HG03378 (cell line): ENCODE measurements around the gene DENND2A.
"Not testable (repeated sequence)": the region's sequence is repeated elsewhere in the genome, so short reads cannot be mapped to it uniquely, and the experiment has no call there.

Source experiments
- ATAC-seq: cut with Tn5 transposase; IDR thresholded peaks from one replicate; pipeline ENCODE4 v1.9.1; 2021; ENCODE audit warnings: mild to moderate bottlenecking, moderate library complexity; ENCODE audit not compliant: unreplicated experiment

The DENND2A gene

DNA sequence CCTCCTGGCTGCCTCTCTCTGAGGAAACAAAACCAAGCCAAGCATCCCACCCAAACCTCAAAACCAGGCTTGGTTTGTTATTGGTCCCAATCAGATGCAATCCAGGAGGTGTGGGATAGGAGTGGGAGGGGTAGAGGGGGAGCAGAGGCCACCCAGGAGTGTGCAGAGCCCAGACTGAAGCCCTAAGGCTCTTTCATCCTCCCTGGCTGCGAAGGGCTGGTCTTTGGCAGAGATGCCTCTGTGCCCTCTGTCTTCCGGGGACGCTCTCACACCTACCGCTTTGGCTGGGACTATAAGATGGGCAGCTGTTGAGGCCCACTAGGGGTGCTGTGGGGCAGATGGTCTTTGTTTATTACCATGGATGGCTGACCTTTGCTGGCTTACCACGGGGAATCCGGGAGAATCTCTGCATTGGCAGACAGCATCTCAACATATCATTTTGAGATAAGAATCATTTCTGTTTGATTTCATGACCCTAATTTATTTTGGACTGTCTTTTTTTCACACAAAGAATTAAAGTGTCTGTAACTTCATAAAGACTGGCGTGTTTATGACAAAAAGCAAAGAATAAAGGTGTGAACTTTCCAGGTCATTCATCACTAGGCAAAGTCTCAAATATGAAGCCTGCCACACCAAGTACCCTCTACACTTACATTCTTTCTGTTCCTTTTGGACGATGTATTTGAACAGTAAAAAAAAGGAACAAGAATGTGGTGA, 6.5 kb upstream of the DENND2A start:
- ATAC-seq = peak; percentile 89

DNA sequence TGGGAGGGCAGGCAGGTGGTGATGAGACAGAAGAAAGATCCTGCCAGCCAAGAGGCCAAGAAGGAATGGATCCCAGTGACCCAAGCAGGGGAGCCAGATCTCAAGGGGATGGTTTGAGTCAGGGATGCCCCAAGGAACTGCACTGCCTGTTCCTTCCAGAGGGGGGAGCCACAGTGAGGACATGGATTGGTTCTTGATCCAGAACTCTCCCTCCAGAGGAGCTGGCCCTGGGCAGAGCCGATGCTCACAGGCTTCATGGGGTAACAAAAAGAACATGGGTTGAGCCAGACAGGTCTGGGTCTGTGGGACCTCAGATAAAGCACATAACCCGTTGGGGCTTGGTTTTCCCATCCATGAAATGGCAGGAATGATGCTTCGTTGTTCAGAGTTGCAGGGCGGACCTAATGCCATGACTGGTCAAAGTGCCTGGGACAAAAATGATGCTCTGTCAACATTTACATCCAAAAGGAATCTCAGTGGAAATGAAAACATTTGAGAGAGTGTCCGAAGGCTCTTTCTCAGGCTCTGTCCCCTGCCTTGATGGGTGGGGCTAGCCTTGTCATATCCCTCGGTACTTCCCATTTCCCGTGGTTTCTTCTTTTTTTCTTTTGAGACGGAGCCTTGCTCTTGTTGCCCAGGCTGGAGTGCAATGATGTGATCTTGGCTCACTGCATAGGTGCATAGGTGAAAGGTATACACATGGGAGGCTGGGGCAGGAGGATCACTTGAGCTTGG, 4.7 kb upstream of the DENND2A start:
- ATAC-seq = no peak

DNA sequence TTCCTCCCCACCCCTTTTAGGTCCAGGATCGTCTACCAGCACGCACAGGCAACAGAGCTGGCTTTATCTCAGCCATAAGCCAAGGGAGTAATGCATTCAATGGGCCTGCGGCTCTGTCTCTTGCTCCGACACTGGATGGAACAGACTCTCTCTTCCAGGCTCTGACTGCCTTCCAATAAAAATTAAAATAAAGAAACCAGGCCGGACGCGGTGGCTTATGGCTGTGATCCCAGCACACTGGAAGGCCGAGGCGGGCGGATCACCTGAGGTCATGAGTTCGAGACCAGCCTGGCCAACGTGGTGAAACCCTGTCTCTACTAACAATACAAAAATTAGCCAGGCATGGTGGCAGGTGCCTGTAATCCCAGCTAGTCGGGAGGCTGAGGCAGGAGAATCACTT, 4.1 kb upstream of the DENND2A start:
- ATAC-seq = not testable (repeated sequence)

DNA sequence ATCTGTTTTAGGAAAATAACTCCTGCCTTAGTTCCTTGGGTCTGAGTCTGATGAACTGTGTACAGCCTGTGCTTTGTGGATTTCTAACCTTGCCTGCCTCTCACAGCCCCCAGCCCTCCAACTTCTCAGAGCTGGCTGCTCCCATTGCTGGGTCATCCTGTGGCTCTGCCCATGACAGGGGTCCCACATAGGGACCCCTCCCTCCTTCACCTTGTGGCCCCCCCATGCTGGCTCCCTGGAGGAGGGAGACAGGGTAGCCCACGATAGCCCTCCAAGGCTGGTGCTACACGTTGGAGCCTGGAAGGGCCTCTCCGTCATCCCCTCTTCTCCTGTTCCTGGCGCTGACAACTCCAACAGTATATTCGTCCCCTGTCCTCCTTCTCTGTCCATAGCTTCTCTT, 2.8 kb upstream of the DENND2A start:
- ATAC-seq = no peak

DNA sequence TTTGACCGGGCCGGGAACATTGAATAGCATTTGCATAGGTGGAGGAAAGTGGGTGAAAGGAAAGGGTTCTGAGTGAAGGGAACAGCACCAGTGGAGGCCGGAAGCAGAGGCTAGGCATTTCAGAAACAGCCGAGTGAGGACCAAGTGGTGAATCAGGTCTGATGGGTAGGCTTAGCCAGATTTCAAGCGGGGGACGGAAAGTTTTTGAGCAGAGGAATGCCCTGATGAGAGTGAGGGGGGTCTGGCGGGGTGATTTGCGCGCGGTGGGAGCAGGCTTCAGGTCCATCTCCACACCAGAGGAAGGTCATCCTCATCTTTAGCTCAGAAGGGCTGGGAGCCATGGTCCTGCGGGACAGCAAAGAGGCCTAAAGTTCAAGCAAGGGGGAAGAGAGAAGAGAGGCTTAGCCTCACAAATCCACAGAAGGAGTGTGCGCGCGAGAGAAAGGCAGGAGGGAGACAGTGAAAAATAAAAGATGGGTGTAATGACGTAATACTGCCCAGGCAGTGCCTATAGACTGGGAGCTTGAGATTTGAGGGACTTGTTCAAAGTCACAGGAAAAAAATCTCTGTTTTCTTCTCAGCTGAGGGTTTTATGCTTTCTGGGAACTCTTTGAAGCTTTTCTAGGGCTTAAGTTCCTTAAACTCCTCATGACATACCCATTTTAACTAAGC, 1.0 kb upstream of the DENND2A start:
- no peak for ATAC-seq

DNA sequence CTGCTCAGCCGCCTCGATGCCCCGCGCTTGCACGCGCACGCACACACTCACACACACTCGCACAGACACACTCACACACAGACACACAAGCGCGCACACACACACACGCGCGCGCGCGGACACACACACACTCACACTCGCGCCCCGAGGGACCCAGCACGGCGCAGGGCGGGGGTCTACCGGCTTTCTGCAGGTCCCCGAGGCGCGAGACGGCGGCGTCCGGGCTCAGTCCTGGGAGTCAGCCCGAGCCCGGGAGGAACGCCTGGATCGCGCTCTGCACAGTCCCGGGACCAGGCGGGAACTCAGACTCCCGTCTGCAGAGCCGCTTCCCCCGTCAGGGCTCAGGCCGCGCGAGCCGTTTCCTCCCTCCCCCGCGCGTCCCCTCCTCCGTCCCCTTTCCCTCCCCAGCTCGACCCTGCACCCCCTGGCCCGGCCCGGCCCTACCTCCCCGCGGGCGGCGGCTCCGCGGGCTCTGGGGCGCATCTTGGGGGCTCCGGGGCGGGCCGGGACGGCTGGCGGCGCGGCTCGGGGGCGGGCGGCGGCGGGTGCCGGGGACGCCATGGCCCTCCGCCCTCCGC, 464 bp downstream of the DENND2A start:
- ATAC-seq = no peak

DNA sequence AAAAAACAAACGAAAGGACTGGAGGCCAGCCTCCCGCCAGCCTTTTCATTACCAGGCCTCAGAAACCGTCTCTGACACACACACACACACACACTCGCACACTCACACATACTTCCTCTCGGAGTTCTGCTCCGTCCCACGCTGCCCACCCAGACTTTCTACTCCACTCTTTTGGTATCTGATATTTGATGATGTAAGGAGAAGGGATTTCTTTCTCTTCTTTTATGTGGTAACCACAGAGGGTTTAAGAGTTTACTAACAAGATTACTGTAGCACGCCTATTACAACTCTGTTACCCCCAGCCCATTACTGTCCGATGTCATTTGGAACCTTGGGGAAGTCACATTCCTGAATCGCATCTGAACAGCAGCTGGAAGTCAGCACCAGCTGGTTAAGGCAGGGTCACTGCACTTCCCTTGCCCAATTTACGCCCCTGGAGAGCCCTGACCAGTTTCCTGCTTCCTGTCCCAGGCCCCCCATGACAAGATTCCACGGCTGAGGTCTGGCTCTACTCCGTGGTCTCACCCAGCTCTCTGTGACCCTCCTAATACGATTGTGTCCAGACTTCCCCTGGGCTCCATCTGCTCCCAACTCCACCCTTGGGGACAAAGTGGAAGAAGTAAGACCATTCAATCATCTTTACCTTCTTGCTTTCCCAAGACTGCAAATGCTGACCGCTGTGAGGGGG, 1.1 kb downstream of the DENND2A start:
- no peak for ATAC-seq

DNA sequence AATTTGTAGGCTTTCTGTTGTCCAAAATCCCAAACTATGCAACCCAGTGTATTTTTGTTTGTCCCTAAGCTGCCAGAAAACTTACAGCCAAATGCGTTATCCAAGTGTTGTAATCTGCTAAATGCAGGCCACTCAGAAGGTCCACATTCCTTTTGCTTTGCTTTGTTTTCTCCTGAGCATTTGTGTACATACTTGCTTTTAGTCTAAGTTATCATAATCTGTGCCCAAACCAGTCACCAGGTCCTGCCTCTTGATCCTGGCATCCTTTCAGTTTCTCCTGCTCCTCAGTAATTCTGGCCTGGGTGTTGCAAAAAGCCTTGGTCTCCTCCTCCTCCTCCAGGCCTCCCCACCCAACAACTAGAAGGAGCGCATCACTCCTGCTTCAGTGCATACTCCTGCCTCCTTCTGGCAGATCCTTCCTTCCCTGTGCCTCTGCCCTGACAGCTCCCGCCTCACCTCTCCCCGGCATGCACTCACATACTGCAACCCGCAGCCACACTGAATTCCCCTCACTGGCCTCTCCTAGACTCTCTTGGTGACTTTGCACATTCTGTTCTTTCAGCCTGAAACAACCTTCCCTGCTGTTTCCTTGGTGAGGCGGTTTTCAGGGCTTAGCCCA, 2.3 kb downstream of the DENND2A start:
- no peak for ATAC-seq

DNA sequence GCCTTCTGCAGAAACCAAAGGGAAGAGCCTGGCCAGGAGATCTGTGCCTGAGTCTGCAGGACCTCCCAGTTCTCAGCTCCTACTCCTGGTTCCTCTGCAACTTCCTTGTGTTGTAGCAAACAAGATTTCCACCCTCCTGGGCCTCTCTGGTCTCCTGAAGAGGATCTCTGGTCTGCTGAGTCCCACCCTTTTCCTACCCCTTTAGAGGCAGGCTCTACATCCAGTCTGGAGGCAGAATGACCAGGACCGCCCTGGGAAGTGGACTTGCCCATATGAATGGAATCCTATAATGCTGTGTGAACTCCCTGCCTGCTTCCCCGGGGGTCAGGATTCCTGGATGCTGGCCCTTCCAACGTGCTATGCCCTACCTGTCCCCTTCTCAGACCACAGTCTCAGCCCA, 3.2 kb downstream of the DENND2A start:
- no peak for ATAC-seq

DNA sequence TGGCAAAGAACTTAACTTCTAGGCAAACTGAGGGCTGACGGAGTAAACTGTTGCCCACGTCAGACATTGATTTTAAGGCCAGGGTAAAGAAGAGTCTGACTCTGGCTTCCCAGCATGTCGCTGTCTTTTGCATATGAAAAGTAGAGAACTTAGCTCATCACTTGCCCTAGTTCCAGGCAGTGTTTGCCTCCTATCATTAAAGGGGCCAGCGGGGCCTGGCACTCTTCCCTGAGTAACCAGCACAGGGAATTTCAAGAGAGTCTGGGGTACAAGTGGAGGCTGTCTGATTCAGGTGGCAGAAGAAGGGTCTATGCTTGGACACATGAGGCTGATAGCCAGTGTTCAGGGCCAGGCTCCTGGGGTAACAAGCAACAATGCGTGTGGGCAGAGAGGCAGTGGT, 4.8 kb downstream of the DENND2A start:
- ATAC-seq = no peak

DNA sequence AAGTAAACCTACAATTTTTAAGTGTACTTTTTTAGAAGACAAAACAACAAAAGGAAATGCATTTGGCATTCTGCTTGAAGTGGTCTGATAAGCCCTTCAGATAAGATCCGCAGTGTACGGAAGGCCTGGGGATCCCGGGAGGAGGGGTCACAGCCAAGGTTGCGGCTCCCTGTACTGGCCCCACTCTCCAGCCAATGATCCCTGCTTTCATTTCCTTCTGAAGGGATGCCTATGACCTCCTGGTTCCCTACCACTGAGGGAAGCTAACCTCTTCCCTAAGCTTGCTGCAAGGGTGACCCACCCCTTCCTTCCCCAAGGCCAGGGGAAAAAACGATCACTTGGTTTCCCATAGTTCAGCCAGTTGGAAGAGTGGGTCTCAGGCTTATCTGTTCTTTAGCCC, 5.3 kb downstream of the DENND2A start:
- no peak for ATAC-seq

DNA sequence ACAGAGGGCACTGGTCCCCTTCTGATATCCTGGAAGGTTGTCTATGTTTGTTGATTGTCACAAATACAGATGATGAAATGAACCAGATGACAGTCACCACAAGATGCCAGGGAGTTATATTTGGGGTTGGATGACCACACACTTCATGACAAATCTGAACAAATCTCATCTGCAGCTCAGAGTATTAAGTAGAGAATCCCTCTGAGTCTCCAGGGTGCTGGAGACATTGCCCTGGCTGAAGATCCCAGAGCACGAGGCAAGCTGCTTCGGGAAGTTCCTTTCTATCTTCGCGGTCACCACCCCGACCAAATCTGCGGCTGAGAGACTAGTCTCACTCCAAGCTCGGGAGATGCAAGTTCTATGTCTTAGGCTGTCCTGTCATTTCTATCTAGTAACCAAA, 9.0 kb downstream of the DENND2A start:
- no peak for ATAC-seq

DNA sequence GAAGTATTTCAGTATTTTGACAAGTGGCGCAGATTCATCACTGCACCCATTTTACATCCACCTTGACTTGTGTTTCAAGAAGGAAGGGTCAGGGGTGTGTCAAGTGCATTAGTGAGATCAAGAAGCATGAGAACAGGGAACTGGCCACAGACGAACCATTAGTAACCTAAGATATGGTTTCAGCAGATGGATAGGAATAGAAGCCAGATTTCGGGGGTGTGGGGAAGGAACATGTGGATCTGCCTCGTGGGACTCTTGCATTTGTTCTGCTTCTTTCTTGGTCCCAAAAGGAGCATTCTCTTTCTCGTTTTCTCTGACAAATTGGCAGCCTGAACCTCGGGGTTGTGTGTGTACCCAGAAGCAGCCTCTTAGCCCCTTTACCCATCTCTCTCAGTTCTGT, 9.6 kb downstream of the DENND2A start:
- ATAC-seq = no peak

DNA sequence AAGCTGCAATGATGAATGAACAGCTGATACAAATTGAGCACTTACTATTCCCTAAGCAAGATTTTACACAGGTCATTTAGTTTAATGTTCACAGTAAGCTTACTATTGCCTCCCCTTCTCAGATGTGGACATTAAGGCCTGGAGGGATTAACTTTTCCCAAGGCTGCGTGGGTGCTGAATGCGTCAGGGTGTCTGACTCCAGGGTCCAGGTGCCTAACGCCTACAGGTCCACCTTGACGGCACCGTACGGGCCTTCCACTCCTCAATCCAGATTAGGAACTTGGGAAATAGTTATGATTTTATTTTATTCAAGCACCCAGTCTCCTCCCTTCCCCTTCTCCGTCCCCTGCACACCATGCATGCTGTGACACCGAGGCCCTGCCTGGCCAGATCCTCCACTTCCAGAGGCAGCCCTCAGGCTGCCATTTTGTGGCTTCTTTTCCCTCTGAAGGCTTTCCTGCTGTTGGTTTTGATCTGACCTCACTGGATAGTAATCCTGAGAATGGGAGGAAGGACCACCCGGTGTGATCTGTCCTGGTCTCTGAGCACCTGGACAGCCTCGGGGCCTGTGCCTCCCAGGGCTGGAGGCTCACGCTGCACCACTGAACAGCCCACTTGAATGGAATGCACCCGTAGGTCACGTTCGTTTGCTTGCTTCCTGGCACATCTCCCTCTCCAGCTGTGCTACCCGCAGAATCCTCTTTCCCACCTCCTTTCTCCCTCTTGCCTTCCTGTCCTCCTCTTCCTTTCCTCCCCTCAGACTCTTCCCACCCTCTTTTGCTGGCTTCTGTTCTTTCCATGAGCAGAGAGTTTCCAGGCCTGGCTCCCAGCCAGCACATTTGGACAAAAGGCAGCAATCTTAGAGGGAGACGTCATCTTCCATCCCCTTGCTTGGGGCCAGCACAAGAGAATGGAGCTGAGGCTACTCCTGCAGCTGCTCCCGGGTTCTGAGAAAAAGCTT, 14.4 kb downstream of the DENND2A start:
- ATAC-seq = no peak

DNA sequence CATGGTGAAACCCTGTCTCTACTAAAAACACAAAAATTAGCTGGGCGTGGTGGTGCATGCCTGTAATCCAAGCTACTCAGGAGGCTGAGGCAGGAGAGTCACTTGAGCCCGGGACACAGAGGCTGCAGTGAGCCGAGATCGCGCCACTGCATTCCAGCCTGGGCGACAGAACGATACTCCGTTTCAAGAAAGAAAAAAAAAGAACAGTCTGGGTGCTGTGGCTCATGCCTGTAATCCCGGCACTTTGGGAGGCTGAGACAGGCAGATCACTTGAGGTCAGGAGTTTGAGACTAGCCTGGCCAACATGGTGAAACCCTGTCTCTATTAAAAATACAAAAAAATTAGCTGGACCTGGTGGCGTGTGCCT, 15.4 kb downstream of the DENND2A start:
- ATAC-seq = not testable (repeated sequence)

DNA sequence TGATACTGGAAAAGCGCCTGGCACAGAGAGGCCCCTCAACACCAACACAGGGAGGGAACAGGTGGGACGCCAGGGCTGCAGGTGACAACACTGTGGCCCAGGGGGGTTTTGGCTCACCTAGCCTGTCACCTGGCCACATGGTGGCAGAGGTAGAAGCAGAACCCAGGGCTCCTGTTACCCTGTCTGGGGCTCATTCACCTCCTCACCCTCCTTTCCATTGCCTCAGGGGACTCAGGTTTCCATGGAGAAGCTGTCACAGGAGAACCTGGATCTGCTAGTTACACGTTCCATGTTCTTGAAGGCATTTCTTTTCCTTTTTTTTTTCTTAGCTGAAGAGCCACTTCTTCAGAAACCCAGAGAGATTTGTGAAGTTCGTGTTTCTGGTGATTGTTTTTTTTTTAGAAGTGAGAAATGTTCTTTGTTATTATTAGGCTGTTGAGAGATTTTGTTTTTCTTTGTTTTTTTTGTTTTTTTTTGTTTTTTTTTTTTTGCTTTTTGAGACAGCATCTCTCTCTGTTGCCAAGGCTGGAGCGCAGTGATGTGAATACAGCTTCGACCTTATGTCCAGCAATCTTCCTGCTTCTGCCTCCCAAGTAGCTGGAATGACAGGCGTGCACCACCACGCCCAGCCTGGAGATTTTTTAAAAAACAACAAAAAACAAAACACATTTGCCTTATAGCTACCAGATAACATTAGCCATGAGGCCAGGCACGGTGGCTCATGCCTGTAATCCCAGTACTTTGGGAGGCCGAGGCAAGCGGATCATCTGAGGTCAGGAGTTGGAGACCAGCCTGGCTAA, 16.0 kb downstream of the DENND2A start:
- no peak for ATAC-seq

DNA sequence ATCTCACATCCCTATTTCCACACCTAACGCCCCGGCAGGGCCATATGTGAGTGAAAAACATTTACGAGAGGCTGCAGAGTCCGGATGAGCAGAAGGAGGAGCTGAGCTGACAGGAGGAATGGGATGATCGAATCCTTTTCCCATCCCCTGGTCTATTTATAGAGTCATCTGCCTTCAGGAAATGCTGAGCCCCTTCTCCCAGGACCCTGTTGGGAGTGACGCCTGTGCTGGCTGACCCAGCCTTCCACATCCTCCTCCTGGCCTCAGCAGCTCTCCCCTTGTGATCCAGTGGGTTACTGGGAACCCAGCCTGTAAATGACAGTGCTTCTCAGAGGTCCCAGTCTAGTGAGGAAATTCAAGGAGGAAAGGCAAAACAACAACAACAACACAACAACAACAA, 16.6 kb downstream of the DENND2A start:
- no peak for ATAC-seq

DNA sequence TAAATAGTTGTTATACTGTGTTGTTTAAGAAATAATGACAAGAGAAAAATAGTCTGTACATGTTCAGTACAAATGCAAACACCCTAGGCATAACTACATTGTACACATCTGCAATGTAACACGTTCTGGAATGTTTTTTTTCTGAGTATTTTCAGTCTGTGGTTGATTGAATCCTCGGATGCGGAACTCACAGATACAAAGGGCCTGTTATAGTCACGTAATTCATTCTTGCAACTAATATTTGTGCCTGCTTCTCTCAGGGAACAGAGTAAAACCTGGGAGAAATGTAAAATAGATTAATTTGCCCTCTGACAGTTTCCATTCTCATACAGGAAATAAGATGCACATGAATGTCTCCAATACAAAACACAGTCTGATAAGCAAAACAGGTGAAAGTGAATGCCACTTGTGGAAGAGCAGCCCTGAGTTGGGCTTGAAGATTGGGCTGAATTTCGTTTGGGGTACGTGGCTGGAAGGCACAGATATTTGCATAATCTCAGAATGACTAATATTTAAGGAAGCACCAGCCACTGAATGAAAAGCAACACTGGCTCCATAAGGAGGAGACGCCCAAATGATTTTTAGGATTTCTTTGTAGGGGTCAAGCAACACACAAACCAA, 19.1 kb downstream of the DENND2A start:
- no peak for ATAC-seq
